GM19468 (cell line): ENCODE results near the gene PTBP3.
"Not testable (repeated sequence)": the region's sequence is repeated elsewhere in the genome, so short reads cannot be mapped to it uniquely, and the experiment has no call there.

Experiments
- ATAC-seq: cut with Tn5 transposase; IDR thresholded peaks from one replicate; pipeline ENCODE4 v1.9.1; 2021; ENCODE audit warnings: mild to moderate bottlenecking, moderate library complexity, moderate number of reproducible peaks; ENCODE audit not compliant: unreplicated experiment; ENCODE audit errors: extremely low read depth

Gene PTBP3

DNA sequence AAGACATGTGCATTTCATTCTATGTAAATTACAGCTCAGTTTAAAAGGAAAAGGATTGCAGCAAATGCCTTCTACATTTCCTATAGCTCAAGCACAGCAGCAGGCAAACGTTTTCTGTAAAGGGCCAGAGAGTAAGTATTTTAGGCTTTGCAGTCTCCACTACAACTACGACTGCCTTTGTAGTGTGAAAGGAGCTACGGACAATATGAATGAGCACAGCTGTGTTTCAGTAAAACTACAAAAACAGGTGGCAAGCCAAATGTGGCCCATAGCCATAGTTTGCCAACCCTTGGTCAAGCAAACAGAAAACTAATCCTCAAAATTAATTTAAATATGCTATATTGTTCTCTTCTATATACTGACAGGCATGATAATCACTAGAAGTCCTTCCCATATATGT lies 7.2 kb downstream of the PTBP3 start:
- no peak for ATAC-seq

DNA sequence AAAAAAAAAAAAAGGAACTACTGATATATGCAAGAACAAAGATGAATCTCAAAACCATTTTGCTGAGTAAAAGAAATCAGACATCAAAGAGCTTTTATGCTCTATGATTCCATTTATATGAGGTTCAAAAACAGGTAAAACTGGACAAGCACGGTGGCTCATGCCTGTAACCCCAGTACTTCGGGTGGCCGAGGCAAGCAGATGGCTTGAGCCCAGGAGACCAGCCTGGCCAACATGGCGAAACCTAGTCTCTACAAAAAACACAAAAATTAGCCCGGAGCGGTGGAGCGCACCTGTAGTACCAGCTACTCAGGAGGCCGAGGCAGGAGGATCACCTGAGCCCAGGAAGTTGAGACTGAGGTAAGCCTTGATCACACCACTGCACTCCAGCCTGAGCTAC lies 7.8 kb downstream of the PTBP3 start:
- ATAC-seq = no peak

DNA sequence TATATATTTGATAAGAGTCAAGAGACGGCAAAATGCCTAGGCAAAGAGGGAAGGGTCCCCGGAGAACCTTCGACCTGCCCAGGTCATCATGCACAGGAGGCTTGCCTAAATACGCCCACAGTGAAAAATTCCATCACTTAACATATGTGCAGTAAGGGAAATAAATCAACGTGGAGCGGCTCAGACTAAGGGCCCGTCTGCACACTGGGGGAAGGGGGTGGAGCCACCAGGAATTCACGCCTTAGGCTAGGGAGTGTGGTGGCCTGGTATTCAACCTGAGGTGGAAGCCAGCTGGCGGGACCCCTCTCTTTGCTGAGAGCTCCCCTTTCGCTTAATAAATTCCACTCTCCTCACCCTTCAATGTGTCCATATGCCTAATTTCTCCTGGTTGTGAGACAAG lies 8.3 kb downstream of the PTBP3 start:
- no peak for ATAC-seq

DNA sequence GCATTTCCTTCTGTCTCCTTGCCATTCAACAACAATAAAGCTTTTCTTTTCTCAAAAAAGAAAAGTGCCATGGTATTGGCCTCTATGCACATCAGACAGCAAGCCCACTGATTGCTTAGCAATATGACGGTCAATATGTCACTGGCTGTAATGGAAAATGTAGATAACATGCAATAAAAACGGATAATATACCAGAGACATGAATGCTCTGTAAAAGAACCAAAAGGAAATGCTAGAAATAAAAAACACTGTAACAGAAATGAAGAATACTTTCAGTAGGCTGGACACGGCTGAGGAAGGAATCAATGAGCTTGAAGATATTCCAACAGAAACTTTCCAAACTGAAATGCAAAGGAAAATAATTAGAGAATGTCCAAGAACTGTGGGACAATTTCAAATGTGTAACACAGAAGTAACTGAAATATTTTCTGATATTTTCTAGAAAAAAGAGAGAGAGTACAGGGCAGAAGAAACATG lies 10.0 kb downstream of the PTBP3 start:
- no peak for ATAC-seq

DNA sequence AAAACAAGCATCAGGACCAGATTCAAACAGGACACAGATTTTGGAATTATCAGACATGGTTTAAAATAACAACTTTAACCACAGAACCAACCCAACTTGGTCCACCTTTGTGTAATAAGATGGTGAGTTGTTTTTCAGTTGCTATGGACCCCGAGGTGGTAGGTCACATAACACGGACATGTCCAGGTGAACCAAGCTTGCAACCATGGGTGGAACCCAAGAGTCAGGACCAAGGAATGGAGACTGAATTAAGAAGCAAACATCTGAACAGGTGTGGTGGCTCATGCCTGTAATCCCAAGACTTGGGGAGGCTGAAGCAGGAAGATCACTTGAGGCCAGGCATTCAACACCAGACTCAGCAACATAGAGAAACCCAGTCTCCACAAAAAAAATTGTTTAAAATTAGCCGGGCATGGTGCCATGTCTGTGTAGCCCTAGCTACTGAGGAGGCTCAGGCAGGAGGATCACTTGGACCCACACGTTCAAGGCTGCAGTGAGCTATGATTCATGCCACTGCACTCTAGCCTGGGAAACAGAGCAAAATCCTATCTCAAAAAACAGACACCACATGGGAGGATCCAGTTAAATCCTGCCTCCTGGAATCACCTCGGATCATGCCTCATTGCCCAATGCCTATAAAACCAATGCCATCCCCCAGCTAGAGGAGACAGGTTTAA lies 10.6 kb downstream of the PTBP3 start:
- ATAC-seq = no peak

DNA sequence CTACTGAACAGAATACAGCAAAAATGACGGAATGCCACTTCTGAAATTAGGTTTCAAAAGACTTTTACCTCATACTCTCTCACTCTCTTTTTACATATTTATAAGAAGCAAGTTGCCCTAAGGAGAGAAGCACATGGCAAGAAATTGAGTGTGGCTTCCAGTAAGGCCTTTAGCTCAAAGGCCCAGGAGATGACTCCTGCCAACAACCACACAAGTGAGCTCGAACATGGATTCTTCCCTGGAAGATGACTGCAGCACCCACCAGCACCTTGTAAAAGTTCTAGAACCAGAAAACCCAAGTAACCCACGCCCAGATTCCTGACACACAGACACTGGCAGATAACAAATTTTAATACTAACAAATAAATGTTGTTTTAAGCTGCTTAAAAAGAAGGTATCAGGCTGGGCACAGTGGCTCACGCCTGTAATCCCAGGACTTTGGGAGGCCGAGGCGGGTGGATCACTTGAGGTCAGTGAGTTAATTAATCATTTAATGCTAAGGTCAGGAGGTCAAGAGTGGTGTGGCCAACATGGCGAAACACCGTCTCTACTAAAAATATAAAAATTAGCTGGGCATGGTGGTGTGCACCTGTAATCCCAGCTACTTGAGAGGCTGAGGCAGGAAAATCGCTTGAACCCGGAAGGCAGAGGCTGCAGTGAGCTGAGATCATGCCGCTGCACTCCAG lies 17.0 kb downstream of the PTBP3 start:
- ATAC-seq = no peak

DNA sequence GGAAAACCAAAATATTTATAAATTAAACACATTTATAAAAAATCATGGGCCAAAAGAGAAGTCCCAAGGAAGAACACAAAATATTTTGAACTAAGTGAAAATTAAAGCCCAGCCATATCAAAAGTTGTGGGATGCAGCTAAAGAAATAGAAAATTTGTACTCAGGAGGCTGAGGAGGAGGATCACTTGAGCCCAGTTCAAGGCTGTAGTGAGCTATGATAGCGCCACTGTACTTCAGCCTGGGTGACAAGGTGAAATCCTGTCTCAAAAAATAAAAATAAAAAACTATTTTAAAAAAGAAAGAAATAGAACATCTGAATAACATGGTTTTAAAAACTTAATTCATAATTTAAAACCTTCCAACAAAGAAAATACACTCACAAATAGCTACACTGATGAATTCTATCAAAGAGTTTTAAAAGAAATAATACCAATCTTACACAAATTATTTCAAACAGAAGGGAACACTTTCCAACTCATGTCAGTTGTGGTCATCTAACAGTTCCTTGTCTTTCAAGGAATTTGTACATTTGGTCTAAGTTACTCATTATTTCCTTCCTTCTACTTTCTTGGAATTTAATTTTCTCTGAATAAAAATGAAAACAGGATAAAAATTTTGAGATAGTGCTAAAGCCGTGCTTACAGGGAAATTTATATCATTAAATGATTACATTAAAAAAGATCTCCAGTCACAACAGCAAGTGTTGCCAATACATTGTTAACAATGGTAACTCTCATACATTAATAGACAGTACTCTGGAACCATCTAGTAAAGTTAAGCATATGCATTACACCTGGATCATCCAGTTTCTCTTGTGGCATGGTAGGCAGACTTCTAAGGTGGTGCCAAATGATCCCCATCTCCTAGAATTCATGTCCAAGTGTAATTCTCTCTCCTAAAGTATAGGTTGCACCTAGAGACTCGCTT lies 17.8 kb downstream of the PTBP3 start:
- no peak for ATAC-seq

DNA sequence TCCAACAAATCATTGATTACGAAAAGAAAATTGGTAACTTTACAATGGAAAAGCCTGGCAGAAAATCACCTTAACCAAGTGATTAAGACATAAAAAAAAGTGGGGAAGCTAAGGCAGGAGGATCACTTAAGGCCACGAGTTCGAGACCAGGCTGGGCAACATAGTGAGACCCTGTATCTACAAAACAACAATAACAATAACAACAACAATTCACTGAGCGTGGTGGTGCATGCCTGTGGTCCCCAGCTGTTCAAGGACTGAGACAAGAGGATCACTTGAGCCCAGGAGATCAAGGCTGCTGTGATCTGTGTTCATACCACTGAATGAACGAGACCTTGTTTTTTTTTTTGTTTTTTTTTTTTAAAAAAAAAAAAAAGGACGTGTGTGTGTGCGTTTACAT lies 21.3 kb downstream of the PTBP3 start:
- no peak for ATAC-seq

DNA sequence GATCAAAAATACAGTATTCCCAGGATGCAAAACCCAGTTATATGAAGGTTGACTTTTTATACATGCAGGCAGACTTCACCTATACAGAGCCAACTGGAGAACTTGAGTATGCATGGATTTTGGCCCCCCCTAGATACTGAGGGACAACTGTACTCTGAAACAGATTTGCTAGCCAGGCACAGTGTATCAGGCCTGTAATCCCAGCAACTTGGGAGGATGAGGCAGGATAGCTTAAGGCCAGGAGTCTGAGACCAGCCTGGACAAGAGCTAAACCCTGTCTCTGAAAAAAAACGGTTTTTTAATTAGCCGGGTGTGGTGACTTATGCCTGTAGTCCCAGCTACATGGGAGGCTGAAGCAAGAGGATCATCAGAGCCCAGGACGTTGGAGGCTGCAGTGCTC lies 21.9 kb downstream of the PTBP3 start:
- ATAC-seq = no peak

DNA sequence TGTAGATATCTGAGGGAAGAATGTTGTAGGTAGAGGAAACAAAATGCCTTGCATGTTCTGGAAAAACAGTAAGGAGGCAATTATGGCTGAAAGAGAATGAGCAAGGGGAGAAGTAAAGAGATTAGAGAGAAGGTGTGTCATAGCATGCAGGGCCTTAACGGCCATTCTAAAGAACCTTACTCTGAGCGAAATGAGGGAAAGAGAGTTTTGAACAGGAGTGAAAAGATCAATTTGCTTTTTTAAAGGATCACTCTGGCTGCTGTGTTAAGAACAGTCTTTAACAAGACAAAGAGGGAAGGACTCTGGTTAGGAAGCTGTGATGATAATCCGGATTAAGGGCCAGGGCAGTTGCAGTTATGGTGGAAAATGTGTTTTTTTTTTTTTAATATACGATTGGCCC lies 22.6 kb downstream of the PTBP3 start:
- no peak for ATAC-seq

DNA sequence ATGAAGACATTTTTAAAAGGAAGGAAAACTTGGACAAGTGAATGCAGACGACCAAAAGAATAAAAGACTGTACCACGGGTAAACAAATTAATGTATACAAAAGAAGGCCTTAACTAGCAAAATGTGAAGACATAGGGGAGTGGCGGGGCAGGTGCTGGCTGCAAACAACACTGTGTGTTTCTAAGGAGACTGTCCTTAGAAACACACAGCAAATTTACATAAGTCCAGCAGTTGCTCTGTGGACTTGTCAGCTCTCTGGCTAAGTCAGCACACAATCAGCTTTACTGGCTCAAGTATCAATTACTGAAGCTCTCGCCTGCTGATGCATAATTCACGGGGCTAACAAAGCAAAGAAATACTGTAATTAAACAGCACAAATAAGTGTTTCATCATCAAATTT lies 24.8 kb downstream of the PTBP3 start:
- ATAC-seq = no peak

DNA sequence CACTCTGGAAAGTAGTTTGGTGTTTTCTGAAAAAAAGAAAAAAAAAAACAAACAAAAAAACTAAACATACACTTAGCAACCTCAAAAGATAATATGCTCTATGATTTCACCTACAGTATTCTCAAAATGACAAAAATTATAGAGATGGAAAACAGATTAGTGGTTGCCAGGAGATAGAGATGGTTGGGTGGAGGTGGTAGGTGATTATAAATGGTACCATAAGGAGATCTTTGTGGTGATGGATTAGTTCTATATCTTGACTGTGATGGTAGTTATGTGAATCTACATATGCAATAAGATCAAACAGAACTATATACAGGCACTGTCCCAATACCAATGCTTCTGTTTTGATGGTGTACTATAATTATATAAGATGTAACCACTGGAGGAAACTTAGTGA lies 32.0 kb downstream of the PTBP3 start:
- ATAC-seq = no peak

DNA sequence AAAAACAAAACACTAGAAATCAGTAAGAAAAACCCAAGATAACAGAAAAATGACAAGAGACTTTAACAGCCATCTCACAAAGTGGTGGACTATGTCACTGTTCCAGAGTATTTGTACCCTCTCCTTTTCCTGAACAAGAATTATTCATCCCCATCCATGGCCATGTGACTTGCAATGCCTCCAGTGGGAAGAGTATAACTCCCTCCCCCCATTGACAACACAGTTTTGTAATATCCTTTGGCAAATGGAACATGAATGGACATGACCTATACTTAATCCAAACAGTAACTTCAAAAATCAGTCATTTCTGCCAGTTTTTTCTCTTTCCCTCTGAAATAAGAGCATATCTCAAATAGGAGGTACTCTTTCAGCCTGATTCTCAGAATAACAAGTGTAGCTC lies 33.9 kb downstream of the PTBP3 start:
- ATAC-seq = no peak

DNA sequence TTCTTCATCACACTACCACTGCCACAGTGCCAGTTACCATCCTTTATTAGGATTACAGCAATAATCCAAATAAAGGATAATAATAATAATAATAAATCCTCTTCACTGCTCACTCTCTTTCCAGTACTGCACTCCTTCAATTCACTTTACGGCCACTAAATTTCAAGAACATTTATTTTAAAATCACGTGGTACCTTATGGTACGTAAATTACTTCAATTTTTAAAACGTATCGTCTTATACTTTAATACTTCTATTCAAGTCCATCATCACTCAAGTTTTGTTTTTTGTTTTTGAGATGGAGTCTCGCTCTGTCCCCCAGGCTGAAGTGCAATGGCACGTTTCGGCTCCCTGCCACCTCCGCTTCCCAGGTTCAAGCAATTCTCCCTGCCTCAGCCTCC lies 36.5 kb downstream of the PTBP3 start:
- no peak for ATAC-seq

DNA sequence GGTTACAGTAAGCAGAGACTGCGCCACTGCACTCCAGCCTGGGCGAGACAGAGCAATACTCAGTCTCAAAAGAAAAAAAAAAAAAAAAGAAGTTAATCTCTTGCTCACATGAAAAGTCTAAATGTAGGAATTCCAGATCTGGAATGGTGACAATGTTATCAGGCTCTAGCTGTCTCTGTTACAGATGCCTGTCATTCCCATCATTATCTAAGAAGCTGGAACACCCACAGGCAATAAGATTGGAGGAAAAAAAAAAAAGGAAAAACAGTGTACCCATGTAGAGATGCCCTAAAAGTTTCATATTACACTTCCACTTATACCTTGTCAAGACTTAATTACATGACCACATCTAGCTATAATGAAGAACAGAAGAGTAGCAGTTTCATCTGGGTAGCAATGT lies 38.2 kb downstream of the PTBP3 start:
- ATAC-seq = no peak

DNA sequence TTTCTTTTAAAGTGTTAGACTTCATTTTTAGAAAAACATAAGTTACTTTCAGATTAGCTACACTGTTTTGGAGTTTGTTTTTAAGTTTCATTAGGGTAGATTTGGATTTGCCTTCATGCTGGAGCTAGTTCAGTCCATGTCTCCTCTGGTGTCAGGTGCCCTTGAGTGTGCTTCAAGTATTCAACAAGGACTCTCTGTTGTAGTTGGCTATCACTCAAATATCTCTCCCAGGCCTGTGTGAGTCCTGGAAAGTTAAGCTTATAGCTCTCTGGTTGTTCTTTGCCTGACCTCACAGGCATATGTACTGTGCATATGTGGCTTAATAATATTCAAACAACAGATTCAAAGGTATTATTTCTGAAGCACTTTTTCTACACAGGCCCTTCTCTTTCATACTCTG lies 45.4 kb downstream of the PTBP3 start:
- ATAC-seq = no peak

DNA sequence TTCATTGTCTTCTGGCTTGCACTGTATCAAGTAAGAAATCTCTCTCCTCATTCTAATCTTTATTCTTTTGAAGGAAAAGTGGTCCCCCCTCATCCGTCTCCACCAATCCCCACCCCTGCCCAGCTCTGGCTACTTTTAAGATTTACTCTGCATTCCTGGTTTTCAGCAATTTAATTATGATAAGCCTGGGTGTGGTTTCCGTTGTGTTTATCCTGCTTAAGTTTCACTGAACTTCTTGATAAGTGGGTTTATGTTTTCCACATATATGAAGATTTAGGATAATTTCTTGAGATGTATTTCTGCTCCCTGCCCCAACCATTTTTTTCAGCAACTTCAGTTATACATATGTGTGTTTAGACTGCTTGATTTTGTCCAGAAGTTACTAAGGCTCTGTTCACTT lies 46.5 kb downstream of the PTBP3 start:
- no peak for ATAC-seq

DNA sequence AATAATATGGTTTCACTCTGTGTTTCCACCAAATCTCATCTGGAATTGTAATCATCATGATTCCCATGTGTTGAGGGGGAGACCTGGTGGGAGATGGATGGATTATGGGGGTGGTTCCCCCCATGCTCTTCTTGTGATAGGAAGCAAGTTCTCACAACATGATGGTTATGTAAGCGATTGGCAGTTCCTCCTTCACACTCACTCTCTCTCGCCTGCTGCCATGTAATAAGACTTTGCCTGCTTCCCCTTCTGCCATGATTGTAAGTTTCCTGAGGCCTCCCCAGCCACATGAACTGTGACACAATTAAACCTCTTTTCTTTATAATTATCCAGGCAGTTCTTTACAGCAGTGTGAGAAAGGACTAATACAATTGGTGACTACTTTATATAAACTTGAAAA lies 48.4 kb downstream of the PTBP3 start:
- ATAC-seq = no peak

DNA sequence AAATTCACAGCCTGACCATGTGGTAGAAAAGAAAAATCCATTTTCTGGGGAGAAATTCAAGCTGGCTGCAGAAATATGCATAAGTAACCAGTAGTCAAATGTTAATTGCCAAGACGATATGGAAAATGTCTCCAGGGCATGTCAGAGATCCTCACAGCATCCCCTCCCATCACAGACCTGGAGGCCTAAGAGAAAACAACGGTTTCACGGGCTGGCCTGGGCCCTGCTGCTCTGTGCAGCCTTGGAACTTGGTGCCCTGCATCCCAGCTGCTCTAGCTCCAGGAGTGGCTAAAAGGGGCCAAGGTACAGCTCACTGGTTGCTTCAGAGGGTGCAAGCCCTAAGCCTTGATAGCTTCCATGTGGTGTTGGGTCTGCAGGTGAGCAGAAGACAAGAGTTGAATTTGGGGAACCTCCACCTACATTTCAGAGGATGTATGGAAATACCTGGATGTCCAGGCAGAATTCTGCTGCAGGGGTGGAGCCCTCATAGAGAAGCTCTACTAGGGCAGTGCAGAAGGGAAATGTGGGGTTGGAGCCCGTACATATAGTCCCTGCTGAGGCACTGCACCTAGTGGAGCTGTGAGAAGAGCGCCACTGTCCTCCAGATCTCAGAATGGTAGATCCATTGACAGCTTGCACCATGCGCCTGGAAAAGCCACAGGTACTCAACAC lies 49.7 kb downstream of the PTBP3 start:
- ATAC-seq = no peak

DNA sequence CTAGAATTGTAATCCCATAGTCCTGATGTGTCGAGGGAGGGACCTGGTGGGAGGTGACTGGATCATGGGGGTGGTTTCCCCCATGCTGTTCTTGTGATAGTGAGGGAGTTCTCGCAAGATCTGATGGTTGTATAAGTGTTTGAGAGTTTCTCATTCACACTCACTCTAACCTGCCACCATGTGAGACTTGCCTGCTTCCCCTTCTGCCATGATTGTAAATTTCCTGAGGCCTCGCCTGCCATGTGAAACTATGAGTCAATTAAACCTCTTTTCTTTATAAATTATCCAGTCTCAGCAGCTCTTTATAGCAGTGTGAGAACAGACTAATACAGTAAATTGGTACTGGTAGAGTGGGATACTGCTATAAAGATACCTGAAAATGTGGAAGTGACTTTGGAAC lies 50.6 kb downstream of the PTBP3 start:
- ATAC-seq = not testable (repeated sequence)

DNA sequence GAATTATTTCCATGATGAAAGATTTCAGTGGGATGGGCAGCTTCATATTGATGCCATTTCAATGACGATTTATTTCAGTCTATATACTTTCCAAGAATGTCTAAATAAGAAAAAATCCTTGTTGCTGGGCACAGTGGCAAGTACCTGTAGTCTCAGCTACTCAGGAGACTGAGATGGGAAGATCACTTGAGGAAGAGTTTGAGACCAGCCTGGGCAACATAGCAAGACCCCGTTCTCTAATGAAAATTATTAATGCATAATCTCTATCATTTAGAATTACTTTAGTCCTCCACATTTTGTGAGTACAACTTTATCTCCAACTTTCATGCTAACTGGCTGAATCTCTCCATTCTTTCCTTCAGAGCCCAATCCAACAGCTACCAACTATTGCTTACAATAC lies 52.5 kb downstream of the PTBP3 start:
- no peak for ATAC-seq
